Eye (tissue), 1 donor: ENCODE data around the gene GAST.
"Not testable (repeated sequence)": the region's sequence is repeated elsewhere in the genome, so short reads cannot be mapped to it uniquely, and the experiment has no call there.

Experiments
- DNase-seq: peaks from one replicate; pipeline ENCODE4 v3.0.0-alpha.2; 2015

The GAST gene

DNA sequence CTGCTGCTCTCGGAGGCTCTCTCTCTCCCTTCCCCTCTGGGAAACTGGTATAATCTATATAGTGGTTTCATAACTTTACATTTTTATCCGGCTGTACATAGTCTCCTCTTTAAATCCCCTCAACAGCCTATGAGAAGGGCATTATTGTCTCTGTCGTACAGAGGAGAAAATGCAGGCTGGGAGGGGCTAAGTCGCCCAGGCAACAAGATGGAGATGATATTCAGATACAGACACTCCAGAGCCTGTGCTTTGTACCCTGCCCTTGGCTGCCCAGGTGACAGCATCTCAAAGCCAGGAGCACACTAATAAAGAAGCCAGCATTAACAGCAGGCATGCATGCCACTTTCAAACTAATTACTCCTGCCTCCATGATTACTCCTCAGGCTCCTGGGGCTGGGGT lies 28.1 kb upstream of the GAST start:
- no peak for DNase-seq

DNA sequence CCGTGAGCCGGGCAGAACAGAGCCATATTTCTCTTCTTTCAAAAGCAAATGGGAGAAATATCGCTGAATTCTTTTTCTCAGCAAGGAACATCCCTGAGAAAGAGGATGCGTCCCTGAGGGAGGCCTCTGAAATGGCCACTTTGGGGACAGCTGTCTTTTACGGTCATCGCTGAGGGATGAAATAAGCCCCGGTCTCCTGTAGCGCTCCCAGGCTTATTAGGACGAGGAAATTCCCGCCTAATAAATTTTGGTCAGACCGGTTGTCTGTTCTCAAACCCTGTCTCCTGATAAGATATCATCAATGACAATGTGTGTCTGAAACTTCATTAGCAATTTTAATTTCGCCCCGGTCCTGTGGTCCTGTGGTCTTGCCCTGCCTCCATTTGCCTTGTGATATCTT lies 26.4 kb upstream of the GAST start:
- DNase-seq: not testable (repeated sequence)

DNA sequence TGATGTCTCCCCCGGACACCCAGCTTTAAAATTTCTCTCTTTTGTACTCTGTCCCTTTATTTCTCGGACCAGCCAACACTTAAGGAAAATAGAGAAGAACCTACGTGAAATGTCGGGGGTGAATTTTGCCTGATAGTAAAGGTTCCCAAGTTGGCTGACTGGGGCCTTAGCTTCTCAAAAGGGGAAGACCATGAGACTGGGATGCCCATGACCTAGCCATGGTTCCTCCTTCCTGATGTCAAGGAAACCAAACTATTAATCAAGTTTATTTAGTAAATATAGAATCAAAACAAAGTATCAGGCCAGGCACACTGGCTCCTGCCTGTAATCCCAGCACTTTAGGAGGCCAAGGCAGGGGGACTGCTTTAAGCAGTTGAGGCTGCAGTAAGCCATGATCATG lies 25.9 kb upstream of the GAST start:
- no peak for DNase-seq

DNA sequence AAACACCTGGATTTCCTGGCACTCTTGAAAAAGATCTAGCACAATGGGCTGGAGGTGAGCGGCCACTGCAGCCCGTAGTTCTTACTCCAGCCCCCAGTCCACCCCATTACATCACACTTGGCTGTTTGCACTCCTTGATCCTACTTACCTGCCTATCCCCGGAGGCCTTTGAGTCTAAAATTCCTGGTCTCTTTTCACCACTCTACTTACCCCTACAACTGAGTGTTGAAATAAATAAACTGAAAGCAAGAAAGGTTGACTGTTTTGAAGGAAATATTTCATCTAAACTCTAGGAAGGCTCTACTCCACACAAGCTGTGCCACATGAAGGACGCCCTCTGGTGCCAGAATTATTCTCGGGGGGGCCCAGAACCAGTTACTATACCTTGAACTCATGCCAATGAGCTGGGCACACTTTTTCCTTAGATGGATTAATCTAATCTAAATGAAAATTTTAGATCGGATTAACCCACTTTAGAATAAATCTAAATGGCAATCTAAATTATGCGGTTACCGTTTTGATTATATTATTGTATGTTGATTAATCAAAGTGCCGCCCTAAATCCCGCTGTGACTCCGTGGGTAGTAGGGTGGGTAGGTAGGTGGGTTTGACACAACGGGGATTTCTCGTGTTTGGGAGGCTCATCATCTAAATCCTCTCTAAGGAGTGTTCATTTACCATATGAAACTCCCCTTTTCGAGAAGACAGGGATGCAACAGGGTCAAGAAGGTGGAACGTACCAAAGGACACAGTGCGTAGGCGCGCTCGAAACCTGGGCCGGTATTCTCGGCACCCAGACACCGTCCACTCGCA lies 24.1 kb upstream of the GAST start:
- no peak for DNase-seq

DNA sequence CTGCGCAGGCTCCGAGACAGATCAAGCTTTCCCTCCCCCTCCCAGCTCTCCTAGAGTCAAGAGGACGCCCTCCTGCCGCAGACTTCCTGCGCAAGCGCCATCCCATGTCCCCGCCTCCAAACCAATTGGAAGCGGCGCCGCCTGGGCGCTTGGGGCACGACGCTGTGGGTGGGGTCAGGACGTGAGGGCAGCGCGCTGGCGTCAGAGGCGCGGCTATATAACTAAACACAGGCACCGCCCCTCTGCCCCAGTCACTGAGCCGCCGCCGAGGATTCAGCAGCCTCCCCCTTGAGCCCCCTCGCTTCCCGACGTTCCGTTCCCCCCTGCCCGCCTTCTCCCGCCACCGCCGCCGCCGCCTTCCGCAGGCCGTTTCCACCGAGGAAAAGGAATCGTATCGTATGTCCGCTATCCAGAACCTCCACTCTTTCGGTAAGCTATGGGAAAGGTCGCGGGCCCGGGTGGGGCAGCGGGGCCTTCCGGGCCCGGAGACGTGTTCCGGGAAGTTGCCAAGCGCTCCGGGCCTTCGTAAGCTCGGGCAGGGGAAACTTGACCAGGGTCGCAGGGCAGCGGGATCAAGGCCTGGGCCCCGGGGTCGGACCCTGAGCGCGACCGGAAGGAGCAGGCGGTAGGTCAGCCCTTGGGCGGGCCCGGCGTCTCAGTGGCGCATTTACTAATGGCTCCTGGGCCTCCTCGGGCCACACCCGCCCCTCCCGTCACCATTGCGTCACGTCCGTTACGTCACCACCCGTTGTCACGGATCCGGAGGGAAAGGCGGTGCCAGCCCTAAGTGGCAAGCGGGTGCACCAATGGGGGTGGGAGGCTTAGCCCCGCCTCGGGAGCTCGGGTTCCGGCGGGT lies 23.3 kb upstream of the GAST start, which contains the start of gene EIF1:
TSS of gene EIF1 (plus strand) at position 245 of the 856 bp plus-strand sequence. CDS start at position 399, 154 bp downstream.
- peak; percentile 100 for DNase-seq

DNA sequence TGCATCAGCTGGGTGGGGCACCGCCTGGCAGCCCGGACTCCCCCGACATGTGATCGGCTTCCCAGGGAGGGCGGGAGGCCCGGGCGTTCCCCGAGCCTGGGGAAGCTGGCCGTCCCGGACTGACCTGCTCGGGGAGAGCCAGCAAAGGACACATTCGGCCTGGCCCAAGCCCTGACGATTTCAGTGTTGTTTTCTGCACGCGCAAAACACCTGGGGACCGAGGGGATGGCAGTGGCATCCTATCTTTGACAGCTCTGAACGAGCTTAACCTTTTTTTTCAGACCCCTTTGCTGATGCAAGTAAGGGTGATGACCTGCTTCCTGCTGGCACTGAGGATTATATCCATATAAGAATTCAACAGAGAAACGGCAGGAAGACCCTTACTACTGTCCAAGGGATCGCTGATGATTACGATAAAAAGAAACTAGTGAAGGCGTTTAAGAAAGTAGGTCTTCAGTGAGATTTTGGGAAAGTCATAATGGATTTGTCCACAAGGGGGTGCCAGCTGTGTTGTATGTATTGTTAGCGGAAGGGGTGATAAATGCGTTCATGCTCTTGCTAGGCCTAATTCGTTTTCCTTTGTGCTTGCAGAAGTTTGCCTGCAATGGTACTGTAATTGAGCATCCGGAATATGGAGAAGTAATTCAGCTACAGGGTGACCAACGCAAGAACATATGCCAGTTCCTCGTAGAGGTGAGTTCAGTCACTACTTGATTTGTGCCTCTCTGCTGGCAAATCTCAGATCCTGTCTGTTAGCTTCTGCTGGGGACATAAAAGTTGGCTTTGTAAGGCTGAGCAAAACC lies 22.4 kb upstream of the GAST start:
- DNase-seq: peak; percentile 91

DNA sequence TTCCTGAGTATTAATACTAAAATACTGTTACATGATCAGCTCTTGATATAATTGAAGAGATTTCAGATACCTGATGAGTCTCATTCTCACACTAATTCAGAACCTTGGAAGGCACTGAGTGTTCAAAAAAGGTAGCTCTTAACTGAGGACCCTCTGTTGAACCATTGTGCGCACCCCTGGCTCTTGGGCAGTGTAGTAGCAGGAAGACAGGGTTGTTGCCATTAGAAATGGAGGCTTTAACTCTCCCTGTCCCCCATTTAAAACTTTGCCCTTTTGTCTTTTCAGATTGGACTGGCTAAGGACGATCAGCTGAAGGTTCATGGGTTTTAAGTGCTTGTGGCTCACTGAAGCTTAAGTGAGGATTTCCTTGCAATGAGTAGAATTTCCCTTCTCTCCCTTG lies 21.6 kb upstream of the GAST start:
- no peak for DNase-seq

DNA sequence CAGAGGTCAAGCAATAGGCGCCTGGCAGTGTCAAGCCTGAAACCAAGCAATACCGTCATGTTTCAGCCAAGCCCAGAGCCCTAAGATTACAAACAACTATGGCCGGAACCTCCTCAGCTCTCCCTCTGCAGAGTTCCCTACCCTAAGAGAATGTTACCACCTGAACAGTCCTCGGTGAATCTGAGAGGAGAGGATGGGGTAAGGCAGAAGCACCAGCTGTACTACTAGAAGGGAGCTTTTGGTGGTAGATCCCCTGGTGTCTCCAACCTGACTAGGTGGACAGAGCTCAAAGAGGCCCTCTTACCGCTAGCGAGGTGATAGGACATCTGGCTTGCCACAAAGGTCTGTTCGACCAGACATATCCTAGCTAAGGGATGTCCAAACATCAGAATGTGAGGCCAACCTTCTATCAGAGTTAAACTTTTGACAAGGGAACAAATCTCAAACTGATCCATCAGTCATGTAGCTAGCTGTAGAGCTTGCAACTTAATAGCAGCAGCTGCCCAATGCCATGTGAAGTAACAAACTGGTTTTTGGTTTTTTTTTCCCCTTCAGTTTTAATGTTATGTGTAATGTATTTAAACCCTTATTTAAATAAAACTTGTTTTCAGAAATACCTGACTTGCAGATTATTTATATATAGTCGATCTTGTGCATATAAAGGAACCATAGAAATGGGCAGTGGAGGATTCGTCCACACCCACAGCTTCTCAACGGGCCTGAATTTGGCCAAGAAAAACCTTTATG lies 20.9 kb upstream of the GAST start:
- DNase-seq: no peak

DNA sequence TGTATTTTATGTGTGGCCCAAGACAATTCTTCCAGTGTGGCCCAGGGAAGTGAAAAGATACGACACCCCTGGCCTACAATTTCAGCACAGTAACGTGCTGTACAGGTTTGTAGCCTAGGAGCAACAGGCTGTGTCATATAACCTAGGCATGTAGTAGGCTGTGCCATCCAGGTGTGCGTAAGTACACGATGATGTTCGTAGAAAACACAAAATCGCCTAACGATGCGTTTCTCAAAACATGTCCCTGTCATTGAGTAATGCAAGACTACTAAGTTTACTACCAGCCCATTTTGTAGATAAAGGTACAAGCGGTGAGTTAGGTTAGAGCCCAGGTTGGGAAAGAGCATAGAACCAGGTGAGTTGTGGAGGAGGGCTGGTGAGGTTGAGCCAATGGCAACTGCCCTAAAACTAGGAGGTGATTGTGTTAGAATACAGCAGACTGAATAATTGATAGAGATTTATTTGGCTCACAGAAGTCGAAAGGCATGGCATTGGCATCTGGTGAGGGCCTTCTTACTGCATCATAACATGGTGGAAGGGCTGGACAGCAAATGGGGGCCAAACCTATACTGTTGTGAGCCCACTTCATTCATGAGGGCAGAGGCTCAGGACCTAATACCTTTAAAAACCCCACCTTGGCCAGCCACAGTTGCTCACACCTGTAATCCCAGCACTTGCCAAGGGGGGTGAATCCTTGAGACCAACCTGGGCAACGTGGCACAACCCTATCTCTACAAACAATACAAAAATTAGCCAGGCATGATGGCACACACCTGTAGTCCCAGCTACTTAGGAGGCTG lies 19.2 kb upstream of the GAST start:
- DNase-seq: no peak

DNA sequence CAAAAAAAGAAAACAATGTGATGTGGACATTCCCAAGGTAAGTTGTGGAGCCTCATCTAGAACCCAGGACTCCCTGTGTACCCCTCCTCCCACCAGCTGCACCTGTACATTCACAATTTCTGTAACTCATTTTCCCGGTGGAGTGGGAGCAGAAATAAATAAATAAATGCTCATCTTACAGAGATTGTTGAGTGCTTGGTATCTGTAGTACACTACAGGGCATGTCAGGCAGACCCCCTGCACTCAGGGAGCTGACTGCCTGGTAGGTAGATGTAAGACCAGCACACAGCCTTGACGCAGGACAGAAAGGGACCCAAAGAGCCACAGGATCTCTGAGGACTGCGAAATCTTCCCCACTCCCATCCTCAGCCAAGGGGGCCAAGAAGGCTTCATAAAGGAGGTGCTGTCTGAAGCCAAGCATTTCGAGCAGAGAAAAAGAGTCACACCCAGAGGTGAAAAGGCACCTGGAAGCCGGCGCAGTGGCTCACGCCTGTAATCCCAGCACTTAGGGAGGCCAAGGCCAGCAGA lies 16.9 kb upstream of the GAST start:
- DNase-seq: no peak

DNA sequence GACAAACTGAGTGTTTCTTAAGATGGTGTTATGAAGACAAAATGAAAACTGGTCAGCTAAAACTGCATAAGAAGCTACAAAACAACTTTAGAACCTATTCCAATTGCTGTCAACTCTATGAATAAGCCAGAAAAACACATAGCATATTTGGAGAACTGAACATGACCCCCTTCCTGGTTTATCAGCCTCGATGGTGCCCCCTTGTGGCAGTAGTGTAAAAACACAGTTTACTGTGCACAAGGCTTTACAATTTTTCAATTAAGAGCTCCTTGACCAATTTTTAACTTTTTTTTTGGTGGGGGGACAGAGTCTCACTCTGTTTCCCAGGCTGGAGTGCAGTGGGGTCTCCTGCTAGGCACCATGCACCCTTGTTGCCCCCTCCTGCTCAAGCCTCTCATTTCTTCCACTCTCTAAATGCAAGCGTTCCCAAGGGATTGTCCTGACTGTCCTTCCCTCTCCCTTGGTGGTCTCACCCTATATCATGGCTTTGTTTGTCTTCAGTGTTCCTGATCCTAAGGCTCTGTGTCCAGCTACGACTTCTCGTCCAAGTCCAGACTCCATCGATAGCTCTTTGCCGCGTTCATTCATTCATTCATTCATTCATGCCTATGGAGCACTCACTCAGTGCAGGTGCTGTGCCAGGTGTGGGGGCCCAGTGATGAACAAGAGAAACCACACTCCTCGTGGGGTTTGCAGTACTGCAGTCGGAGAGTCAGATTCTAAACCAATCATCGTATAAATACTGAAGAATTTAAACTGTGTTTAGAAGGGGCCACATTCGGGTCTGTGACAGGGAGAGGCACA lies 16.0 kb upstream of the GAST start:
- DNase-seq: peak; percentile 89

DNA sequence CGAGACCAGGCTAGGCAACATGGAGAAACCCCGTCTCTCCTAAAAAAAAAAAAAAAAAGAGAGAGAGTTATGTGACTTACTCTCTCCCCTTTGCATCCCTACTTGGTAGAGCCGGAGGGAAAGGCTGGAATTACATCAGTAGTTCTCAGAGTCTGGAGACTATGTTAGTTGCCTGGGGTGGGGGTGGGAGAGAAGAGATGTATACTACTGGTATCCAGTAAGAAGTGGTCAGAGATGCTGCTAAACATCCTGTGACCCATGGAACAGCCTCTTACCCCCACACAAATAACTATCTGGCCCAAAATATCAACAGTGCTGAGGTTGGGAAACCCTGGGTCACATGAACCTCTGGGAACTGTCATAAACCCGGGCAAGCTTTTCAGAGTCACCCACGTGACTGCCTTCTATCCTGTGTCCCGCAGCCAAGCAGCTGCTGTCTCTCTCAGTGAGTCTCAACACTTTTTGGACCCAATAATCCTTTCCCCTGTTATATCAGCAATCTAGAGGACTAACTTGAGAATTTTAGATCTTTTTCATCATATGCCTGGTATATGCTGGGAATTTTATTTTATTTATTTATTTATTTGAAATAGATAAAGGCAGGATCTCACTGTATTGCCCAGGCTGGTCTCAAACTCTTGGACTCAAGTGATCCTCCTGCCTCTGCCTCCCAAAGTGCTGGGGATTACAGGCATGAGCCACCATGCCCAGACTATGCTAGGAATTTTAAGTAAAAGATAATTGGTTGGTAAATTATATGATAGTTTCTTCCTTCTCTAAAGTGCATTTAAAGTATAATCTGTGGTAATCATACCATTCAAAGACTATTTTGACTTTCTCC lies 14.8 kb upstream of the GAST start:
- DNase-seq: no peak

DNA sequence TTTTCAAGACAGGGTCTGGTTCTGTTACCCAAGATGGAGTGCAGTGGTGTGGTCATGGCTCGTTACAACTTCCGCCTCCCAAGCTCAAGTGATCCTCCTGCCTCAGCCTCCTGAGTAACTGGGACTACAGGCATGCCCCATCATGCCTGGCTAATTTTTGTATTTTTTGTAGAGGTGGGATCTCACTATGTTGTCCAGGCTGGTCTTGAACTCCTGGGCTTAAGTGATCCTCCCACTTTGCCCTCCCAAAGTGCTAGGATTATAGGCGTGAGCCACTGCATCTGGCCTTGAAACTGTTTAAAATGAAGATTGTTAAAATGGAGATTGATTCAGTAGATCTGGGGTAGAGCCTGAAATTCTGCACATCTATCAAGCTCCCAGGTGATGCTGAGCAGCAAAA lies 11.3 kb upstream of the GAST start:
- DNase-seq: not testable (repeated sequence)

DNA sequence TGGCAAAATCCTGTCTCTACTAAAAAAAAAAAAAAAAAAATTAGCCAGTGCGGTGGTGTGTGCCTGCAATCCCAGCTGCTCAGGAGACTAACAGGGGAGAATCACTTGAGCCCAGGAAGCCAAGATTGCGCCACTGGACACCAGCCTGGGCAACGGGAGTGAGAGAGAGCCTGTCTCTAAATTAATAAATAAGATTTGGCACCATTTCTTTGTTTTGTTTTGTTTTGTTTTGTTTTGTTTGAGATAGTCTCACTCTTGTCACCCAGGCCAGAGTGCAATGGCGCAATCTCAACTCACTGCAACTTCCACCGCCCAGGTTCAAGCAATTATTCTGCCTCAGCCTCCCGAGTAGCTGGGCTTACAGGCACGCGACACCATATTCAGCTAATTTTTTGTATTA lies 9.4 kb upstream of the GAST start:
- DNase-seq: no peak

DNA sequence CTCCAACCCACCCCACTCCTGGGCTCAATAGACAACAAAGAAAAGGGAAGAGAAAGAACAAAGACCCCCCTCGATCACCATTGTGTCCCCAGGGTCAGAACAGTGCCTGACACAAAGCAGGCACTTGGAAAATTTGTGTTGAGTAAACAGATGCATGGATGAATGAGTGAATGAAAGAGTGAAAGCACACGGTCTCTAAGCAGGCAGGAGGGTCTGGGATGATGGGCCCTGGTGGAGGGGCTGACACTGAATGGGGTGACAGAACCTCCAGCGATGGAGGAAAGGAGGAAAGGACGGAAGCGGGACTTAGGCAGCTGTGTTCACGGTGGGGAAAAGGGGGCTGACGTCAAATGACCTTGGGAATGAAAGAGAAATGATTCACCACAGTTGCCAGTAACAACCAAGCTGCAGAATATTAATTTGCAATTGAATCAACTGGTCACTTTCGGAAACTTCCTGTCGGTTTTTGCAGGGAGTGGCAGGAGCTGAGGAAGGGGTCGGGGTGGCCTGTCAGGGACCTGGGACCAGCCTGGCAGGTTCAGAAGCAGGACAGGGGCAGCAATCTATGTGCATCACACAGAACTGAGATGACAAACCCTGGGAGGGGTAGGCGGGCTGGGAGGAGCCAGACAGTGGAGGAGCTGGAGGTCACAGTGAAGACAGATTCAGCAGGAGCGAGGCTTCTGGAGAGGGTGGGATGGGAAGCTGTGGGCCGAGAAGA lies 6.7 kb upstream of the GAST start:
- DNase-seq: peak; percentile 69

DNA sequence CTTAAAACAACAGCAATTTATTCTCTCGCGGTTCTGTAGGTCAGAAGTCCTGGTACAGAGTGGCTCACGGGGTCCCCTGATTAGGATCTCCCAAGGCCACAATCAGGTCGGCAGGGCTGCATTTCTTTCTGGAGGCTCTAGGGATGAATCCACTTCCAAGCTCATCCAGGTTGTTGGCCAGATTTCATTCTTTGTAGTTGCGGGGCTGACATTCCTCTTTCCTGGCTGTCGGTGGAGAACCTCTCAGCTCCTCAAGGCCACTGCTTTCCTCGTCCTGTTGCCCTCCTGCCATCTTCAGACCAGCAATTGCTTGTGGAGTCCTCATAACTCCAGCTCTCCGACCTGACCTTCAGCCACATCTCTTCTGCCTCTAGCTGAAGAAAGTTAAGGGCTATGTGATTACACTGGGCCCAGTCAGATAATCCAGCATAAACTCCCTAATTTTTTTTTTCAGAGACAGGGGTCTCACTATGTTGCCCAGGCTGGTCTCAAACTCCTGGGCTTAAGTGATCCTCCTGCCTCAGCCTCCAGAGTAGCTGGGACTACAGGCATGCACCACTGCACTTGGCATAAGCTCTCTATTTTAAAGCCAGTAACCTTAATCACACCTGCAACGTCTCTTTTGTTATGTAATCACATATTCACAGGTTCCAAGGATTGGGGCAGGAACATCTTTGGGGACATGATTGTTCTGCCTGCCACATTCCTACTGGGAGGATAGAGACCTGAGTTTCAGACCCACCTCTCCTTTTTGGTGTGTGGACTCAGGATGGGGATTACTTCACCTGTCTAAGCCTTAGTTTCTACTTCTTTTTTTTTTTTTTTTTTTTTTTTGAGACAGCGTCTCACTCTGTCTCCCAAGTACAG lies 4.1 kb upstream of the GAST start:
- DNase-seq: no peak

DNA sequence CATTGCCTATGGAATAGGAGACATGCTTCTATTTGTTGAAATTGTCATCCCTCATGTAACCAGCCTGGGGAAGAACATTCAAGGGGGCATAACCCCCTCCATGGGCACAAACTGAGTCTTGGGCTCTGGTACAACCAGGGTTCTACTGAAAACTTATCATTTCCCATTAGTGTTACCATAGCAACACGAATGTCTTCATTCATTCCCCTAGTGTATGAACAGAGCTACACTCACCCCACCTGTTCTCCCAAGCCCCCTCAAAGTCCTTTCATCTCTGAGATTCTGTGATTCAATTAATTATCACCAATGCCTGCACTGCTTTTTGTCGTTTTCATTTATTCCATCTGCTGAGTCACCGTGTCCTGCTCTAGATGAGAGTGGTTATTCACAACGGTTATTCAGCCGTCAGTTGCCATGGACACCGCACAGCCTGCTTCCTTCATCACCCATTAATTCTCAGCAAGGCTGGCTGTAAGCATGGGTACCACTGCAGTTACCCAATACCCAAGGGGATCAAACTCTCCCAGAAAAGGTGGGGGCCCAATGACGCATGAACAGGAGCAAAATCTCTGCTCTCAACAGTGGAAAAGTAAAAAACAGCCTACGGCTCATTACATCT lies 1.6 kb upstream of the GAST start:
- DNase-seq: peak; percentile 79
